Endothelial cell (in vitro differentiated cells): ENCODE data around the gene FAHD2A. TPM values are rescaled to one million over a fixed set of nuclear protein-coding genes. Genes with fewer than 3 reads are reported as not detected.

Experiments
- DNase-seq: peaks from one replicate; pipeline ENCODE4 v3.0.0; 2021; ENCODE audit warnings: low spot score
- H3K27ac Mint-ChIP-seq: one replicate; pipeline ENCODE4 v1.8.0; 2021; ENCODE audit warnings: mixed read lengths, inconsistent platforms; ENCODE audit not compliant: unreplicated experiment
- H3K27me3 Mint-ChIP-seq: one replicate; pipeline ENCODE4 v1.8.0; 2021; ENCODE audit warnings: mild to moderate bottlenecking, moderate library complexity, mixed read lengths, inconsistent platforms; ENCODE audit not compliant: unreplicated experiment
- H3K36me3 Mint-ChIP-seq: one replicate; pipeline ENCODE4 v1.8.0; 2021; ENCODE audit warnings: mild to moderate bottlenecking, low read depth, mixed read lengths, inconsistent platforms; ENCODE audit not compliant: unreplicated experiment
- H3K4me1 Mint-ChIP-seq: one replicate; pipeline ENCODE4 v1.8.0; 2021; ENCODE audit warnings: mild to moderate bottlenecking, mixed read lengths, inconsistent platforms; ENCODE audit not compliant: unreplicated experiment
- H3K4me3 Mint-ChIP-seq: one replicate; pipeline ENCODE4 v1.8.0; 2021; ENCODE audit warnings: mild to moderate bottlenecking, mixed read lengths, inconsistent platforms; ENCODE audit not compliant: unreplicated experiment
- H3K9me3 Mint-ChIP-seq: one replicate; pipeline ENCODE4 v1.8.0; 2021; ENCODE audit warnings: mixed read lengths, inconsistent platforms; ENCODE audit not compliant: unreplicated experiment
- total RNA-seq: library from RNA; stranded (reverse); fragmentation: NEBNext Ultra II Directional; extraction: Animal tissue kit (Norgen Biotek cat#: 25700); gene quantifications from one replicate; pipeline ENCODE4 v1.2.1, GENCODE V29; 2021; ENCODE audit not compliant: unreplicated experiment
- TF ChIP-seq, protein P1 (sequence below): fragments of 200-600 bp; sonication (generic); IDR thresholded peaks from one replicate; pipeline ENCODE4 v1.5.0; 2021; ENCODE audit warnings: antibody characterized with exemption; ENCODE audit not compliant: unreplicated experiment

FAHD2A gene
- total RNA-seq, 1 donor from 2014 or later: 34.0 TPM

DNA sequence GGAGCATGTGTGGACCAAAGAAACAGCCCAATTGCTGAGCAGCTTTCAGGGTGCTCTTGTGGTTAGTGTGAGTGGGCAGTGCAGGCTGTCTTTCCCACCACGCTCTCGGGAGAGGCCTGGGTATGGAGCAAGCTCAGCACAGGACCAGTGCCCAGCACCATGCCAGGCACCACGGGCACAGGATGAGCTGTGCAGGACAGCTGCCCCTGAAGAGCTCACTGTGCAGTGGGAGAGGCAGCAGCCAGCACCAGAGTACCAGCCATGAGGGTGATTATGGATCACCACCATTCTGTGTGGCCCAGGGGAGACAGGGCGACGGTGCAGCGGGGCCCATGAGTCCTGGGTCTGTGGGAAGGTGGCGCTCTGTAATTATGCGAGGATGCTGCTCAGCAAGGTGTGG, 29.7 kb upstream of the FAHD2A start:
- DNase-seq: no peak
- H3K36me3 Mint-ChIP-seq: no peaks in the 10 kb centered on the region

DNA sequence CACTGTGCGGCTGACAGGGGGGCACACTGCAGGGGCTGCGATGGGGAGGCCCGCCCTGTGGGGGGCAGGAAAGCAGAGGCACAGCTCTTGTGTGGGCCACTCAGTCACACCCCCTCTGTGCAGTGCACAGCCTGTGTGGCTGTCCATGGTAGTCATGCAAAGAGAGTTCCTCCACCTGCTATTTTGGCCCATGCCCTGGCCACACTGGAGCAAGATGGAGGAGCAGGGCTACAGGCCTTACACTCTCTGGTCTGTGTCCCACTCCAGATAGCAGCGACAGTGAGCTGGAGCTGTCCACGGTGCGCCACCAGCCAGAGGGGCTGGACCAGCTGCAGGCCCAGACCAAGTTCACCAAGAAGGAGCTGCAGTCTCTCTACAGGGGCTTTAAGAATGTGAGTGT, 28.5 kb upstream of the FAHD2A start:
- H3K36me3 Mint-ChIP-seq: no peaks in the 10 kb centered on the region
- DNase-seq: no peak
- H3K9me3 Mint-ChIP-seq: no peaks in the 10 kb centered on the region
- H3K4me3 Mint-ChIP-seq: no peak overlapping the region
- no peak overlapping the region for H3K27ac Mint-ChIP-seq
- TF ChIP-seq, protein P1, sequence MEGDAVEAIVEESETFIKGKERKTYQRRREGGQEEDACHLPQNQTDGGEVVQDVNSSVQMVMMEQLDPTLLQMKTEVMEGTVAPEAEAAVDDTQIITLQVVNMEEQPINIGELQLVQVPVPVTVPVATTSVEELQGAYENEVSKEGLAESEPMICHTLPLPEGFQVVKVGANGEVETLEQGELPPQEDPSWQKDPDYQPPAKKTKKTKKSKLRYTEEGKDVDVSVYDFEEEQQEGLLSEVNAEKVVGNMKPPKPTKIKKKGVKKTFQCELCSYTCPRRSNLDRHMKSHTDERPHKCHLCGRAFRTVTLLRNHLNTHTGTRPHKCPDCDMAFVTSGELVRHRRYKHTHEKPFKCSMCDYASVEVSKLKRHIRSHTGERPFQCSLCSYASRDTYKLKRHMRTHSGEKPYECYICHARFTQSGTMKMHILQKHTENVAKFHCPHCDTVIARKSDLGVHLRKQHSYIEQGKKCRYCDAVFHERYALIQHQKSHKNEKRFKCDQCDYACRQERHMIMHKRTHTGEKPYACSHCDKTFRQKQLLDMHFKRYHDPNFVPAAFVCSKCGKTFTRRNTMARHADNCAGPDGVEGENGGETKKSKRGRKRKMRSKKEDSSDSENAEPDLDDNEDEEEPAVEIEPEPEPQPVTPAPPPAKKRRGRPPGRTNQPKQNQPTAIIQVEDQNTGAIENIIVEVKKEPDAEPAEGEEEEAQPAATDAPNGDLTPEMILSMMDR: no peak
- no peaks in the 10 kb centered on the region for H3K4me1 Mint-ChIP-seq
- H3K27me3 Mint-ChIP-seq: peaks cover 2% of the 10 kb centered on the region

More for the DNA sequence above, 29.7 kb upstream of the FAHD2A start:
- no peak overlapping the region for H3K4me3 Mint-ChIP-seq
- no peak overlapping the region for H3K27ac Mint-ChIP-seq
- no peaks in the 10 kb centered on the region for H3K9me3 Mint-ChIP-seq
- H3K27me3 Mint-ChIP-seq: peaks cover 2% of the 10 kb centered on the region
- TF ChIP-seq, protein P1: no peak
- H3K4me1 Mint-ChIP-seq: no peaks in the 10 kb centered on the region

- TF ChIP-seq, protein P1: no peak
- Mint-ChIP-seq H3K9me3 (no peaks in the 10 kb centered on the region), H3K27ac (no peak overlapping the region), H3K4me1 (no peaks in the 10 kb centered on the region), H3K36me3 (no peaks in the 10 kb centered on the region), H3K4me3 (no peak overlapping the region), H3K27me3 (peaks cover 2% of the 10 kb centered on the region)
- no peak for DNase-seq
These were observed 28.0 kb upstream of the FAHD2A start for GRCh38 chr2:95374451-95374920.

GRCh38 chr2:95374921-95375471, 27.5 kb upstream of the FAHD2A start:
- H3K27ac Mint-ChIP-seq: no peak overlapping the region
- TF ChIP-seq, protein P1: no peak
- H3K27me3 Mint-ChIP-seq: peaks cover 7% of the 10 kb centered on the region
- no peaks in the 10 kb centered on the region for H3K36me3 Mint-ChIP-seq
- no peak for DNase-seq
- H3K9me3 Mint-ChIP-seq: no peaks in the 10 kb centered on the region
- H3K4me3 Mint-ChIP-seq: no peak overlapping the region
- peaks cover 4% of the 10 kb centered on the region for H3K4me1 Mint-ChIP-seq

DNA sequence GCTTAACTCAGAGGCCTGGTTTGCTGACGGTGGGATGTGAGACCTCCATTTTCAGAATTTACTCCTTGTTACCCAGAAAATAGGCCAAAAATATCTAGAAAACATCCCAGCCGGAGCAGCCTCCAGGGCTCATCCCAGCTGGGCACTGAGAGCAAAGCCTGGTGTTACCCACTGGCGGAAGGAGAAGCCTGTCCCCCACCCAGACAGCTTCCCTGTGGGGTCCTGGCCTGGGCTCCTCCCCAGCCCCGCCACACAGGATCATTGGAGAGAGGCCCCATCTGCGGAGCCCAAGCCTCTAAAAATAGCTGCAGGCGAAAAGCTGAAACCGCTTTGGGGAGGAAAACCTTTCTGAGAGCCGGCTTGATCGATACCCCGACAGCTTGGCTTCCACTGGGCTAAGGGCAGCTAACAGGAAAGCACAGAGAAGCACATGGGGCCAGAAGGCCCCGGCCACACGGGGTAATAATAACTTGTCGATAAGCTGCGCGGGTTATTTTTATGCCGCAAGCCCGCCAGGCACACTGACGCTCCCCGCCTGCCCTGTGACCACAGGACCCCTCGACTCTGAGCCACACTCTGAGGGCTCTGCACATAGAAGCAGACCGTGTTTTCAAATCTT, 26.9 kb upstream of the FAHD2A start:
- H3K36me3 Mint-ChIP-seq: no peaks in the 10 kb centered on the region
- H3K27ac Mint-ChIP-seq: peak overlapping the region; percentile 70
- DNase-seq: no peak

More for the DNA sequence above, 26.9 kb upstream of the FAHD2A start:
- no peak overlapping the region for H3K4me3 Mint-ChIP-seq
- H3K27me3 Mint-ChIP-seq: peaks cover 7% of the 10 kb centered on the region
- peaks cover 5% of the 10 kb centered on the region for H3K4me1 Mint-ChIP-seq
- H3K9me3 Mint-ChIP-seq: no peaks in the 10 kb centered on the region
- TF ChIP-seq, protein P1: no peak
